Lung (tissue), 12 donors: ENCODE results near the gene MORN2. TPM values are rescaled to one million over a fixed set of nuclear protein-coding genes. Genes with fewer than 3 reads are reported as not detected.
A peak's percentile ranks its signal among the peaks of the same experiment; 100 is the strongest.

Source experiments
- ATAC-seq: fragments of 200-7000 bp; cut with Tn5 transposase; one replicate; pipeline ENCODE4 v1.9.1; 2020; ENCODE audit warnings: moderate number of reproducible peaks; ENCODE audit not compliant: insufficient read depth, low FRiP score
- DNase-seq, 3 donors: peaks; one replicate each; pipeline ENCODE4 v3.0.0-alpha.2; 2013 to 2017
- H3K27ac ChIP-seq, 2 donors: one replicate each; pipeline ENCODE4 v1.5.1; 2013; ENCODE audit warnings: mild to moderate bottlenecking in 2 of 2, moderate library complexity in 2 of 2, control low read depth in 1 of 2, inconsistent platforms in 1 of 2, low read depth in 1 of 2, low read length in 1 of 2
- H3K27me3 ChIP-seq, 3 donors: one replicate each; pipeline ENCODE4 v1.5.1; 2013; ENCODE audit warnings: low read length in 2 of 3; ENCODE audit not compliant: control insufficient read depth in 3 of 3, insufficient read depth in 3 of 3
- H3K36me3 ChIP-seq, 4 donors: one replicate each; pipeline ENCODE4 v1.5.1; 2013; ENCODE audit warnings: low read length in 4 of 4, mild to moderate bottlenecking in 1 of 4, moderate library complexity in 1 of 4; ENCODE audit not compliant: control insufficient read depth in 4 of 4, insufficient read depth in 4 of 4
- H3K4me1 ChIP-seq, 5 donors: one replicate each; pipeline ENCODE4 v1.5.1; 2013; ENCODE audit warnings: low read length in 5 of 5, mild to moderate bottlenecking in 2 of 5, moderate library complexity in 1 of 5; ENCODE audit not compliant: control insufficient read depth in 5 of 5, insufficient read depth in 5 of 5
- H3K4me3 ChIP-seq: one replicate; pipeline ENCODE4 v1.5.1; 2013; ENCODE audit warnings: mild to moderate bottlenecking, control low read depth, moderate library complexity
- H3K9ac ChIP-seq, 2 donors: one replicate each; pipeline ENCODE4 v1.5.1; 2013; ENCODE audit warnings: low read length in 2 of 2, control low read depth in 1 of 2; ENCODE audit not compliant: insufficient read depth in 1 of 2
- H3K9me3 ChIP-seq, 4 donors: one replicate each; pipeline ENCODE4 v1.5.1; 2013; ENCODE audit warnings: low read length in 3 of 4, mild to moderate bottlenecking in 1 of 4, moderate library complexity in 1 of 4; ENCODE audit not compliant: control insufficient read depth in 4 of 4, insufficient read depth in 3 of 4
- CTCF ChIP-seq: IDR thresholded peaks from 2 replicates; pipeline ENCODE4 v1.5.1; 2012; ENCODE audit warnings: mild to moderate bottlenecking; ENCODE audit errors: control extremely low read depth, extremely low read depth
- WGBS, 2 donors: extraction: QIAGEN DNeasy Blood & Tissue Kit; methylation state at CpG; one replicate each; pipeline ENCODE4 v1.1.7; 2013; 5-methylcytosine and 5-hydroxymethylcytosine counted together
- polyA plus RNA-seq, 2 donors: library from polyadenylated mRNA; stranded (reverse); fragments of 200-250 nt; gene quantifications; one replicate each; pipeline ENCODE4 v1.2.1, GENCODE V29; 2013
- total RNA-seq, 2 donors: library from RNA; depleted of rRNA in 1 of 2; stranded (reverse); fragments of >200 nt in 1 of 2; gene quantifications; one replicate each; pipeline ENCODE4 v1.2.1, GENCODE V29; 2014 to 2021
- donor health status: control.
- donor health status: control.
- donor health status: Bipolar disorder and iron deficiency.
- donor health status: healthy.
- donor health status: DM: yes; HTN: yes; CAD: no.

MORN2 gene
- total and polyA plus RNA-seq, 4 donors = 28.1 to 60.7 (median 30.7) TPM

- Histone ChIP-seq H3K27me3 (no peaks in the 10 kb centered on the region), H3K4me1 (no peaks in the 10 kb centered on the region), H3K27ac (no peak overlapping the region), H3K9me3 (no peaks in the 10 kb centered on the region), H3K36me3 (peaks cover 9 to 47% (median 30%) of the 10 kb centered on the region in 4 donors), H3K4me3 (no peak overlapping the region), H3K9ac (no peak overlapping the region)
- no peak for TF ChIP-seq CTCF
- ATAC-seq (no peak), DNase-seq (peak in 1 of 3 donors; percentile 19)
- WGBS, 2 donors = 95 to 97% methylated on average over 1 of the region's 1 CpG
Observed at GRCh38 chr2:38856165-38856564, 19.6 kb upstream of the MORN2 start.

- DNase-seq (no peak), ATAC-seq (no peak)
- Histone ChIP-seq H3K9me3 (no peaks in the 10 kb centered on the region), H3K36me3 (peaks cover 9 to 43% (median 31%) of the 10 kb centered on the region in 4 donors), H3K27me3 (no peaks in the 10 kb centered on the region), H3K4me1 (no peaks in the 10 kb centered on the region), H3K4me3 (no peak overlapping the region), H3K27ac (no peak overlapping the region), H3K9ac (no peak overlapping the region)
- no peak for TF ChIP-seq CTCF
Observed at GRCh38 chr2:38862476-38862875, 13.3 kb upstream of the MORN2 start.

- H3K36me3 ChIP-seq = peaks cover 10 to 42% (median 36%) of the 10 kb centered on the region in 4 donors
- no peak overlapping the region for H3K4me3 ChIP-seq
- 83 to 86% methylated on average over 2 of the region's 2 CpGs for WGBS, 2 donors
Observed at GRCh38 chr2:38863061-38863695, 12.6 kb upstream of the MORN2 start.

More at GRCh38 chr2:38863061-38863695, 12.6 kb upstream of the MORN2 start:
- Histone ChIP-seq H3K9ac (no peak overlapping the region), H3K4me1 (no peaks in the 10 kb centered on the region), H3K9me3 (no peaks in the 10 kb centered on the region), H3K27ac (no peak overlapping the region), H3K27me3 (no peaks in the 10 kb centered on the region)
- ATAC-seq = no peak
- TF ChIP-seq CTCF = no peak
- DNase-seq = no peak
